SK-N-DZ (cell line): ENCODE measurements around the gene SCAMP5.

Experiments
- DNase-seq: peaks from one replicate; pipeline ENCODE4 v3.0.0-alpha.2; 2015; ENCODE audit warnings: low spot score

Gene SCAMP5

GRCh38 chr15:74976159-74976558 is 19.2 kb upstream of the SCAMP5 start:
- no peak for DNase-seq

DNA sequence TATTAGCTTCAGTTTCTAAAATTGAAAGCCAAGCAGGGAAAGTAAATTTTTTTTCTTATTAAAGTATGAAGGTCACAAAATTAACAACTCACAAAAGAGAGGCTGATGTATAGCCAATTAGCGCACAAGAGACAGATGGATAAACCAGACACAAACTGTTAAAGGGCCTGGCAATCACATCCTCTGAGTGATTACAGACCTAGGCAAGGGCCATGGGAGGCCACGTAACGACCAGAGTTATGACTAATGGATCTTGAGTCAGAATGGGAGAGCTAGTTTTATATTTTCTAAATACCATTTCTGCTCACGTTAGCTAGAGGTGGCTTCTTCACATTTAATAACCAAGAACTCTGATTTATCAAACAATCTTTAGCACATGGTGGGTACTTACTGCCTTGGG is 17.8 kb upstream of the SCAMP5 start:
- DNase-seq = peak; percentile 51

GRCh38 chr15:74978077-74978476 is 17.3 kb upstream of the SCAMP5 start:
- no peak for DNase-seq

DNA sequence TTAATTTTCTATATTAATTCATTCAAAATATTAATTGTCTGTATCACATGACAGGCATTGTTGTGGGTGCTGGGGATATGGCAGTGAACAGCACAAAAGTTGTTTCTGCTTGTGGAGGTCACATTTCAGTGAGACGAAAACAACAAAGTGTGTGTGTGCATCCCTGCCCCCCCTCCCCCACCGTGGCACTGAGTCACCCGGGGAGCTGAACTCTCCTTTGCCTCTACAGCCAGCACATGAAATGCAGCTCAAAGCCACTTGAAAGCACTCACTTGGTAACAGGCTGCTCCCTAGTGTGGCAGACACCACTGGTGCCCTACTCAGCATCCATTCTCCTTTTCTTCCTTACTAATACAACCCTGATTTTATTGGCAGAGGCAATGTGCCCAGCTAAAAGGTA is 16.9 kb upstream of the SCAMP5 start:
- no peak for DNase-seq

DNA sequence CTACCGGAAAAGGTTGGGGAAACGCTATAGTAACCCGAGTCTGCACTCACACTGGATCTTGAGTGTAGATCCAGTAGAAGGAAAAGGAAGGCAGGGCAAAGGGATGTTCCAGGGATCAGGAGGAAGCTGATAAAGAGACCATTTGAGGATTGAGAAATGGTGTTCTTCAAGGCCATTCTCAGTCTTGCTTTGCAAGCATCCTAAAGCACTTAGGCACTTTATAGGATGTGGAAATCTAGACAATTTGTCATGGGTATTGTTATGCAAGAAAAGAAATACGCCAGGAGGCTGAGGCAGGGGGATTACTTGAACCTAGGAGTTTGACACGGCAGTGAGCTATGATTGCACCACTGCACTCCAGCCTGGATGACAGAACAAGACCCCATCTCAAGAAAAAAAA is 13.2 kb upstream of the SCAMP5 start:
- DNase-seq = no peak

GRCh38 chr15:74983725-74984231 is 11.6 kb upstream of the SCAMP5 start:
- DNase-seq = no peak

DNA sequence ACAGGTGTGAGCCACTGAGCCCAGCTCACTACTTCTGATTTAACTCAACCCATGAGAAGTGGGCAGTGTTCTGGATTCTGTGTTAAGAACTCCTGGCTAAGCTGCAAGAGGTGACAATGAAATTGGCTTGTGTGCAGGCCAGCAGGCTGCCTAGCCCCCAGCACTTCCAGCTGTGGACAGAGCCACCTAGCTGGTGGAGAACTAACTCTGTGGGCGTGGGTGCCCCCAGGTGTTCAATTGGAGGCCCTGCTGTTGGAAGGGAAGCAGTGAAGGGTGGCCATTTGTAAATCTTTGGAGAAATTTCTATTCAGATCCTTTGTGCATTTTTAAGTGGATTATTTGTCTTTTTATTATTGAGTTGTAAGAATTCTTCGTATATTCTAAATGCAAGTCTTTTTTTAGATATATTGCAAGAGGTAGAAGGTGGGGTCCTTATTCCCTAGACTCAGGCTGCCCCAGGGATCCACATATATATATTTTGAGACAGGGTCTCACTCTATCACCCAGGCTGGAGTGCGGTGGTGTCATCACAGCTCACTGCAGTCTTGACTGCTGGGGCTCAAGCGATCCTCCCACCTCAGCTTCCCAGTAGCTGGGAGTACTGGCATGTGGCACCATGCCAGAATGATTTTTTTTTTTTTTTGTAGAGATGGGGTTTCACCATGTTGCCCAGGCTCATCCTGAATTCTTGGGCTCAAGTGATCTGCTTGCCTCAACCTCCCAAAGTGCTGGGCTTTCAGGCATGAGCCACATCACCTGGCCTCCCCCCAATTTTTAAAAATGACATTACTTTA is 7.2 kb upstream of the SCAMP5 start:
- DNase-seq = peak; percentile 73

DNA sequence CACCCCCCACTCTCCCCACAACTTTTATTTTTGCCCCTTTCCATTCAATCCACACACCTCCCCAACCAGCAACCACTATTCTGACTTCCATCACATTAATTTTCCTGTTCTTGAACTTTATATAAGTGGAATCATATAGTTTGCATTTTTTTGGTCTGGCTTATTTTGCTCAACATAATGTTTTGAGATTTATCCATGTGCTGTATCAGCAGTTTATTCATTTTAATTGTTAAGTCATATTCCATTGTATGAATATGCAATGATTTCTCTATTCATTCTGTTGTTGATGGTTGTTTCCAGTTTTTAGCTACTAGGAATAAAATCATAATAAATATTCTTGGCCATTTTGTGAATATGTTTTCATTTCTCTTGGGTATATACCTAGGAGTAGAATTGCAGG is 5.8 kb upstream of the SCAMP5 start:
- no peak for DNase-seq

GRCh38 chr15:74992619-74993018 is 2.7 kb upstream of the SCAMP5 start:
- DNase-seq = no peak

- DNase-seq = no peak
Measured at GRCh38 chr15:74994236-74994635, 1.1 kb upstream of the SCAMP5 start.

DNA sequence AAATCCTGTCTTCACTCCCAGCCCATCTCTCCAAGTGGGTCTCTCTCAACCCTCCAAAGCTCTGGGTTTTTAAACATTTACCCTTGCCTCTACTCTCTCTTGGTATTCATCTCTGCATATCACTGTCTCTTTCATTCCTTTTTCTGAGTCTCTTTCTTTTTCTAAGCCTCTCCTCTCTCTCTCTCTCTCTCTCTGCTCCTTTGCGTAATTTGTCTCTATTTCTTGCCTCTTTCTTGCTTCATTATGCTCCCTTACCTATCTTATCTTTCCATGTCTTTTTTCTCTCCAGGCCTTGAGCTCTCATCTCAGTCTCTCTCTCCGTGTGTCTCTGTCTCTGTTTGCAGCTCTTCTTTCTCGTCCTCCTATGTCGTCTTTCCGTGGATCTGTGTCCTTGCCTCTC is 678 bp upstream of the SCAMP5 start:
- DNase-seq = no peak

- DNase-seq = peak; percentile 64
Measured at GRCh38 chr15:74995779-74996765, 709 bp downstream of the SCAMP5 start.

DNA sequence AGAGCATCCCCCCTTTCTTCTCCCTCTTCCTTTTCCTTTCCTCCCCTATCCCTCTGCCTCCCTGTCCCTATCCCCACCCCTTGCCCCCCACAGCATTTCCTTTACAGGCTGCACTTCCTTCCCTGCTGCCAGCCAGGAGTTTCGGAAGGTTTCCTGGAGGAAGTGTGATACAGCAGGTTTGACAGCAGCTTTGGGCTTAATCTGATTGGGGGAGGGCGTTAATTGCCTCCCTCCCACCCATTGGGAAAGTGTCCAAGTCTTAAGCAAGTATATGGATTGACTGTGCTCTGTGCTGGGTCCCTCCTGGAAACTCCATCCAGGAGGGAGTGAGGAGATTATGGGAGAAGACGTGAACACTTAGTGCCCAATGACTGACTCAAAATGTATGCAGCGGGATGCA is 1.8 kb downstream of the SCAMP5 start:
- DNase-seq = no peak

DNA sequence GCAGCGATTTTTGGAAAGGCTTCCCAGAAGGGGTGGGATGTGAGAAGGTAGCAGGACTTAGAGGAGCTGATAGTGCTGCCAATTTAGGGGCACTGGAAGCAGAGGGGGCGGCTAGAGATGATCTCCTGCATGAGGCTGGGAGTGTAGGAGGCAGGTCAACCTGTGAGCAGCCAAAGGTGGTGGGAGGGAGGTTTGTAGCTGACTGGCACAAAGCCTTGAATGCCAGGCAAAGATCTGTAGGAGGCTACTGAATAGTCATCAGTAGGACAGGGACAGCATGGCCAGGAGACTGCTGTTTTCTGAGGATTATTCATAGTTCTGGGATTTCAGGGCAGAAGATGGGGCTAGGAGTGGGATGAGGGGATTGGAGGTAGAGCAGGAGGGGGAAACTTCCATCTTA is 2.2 kb downstream of the SCAMP5 start:
- DNase-seq = no peak

DNA sequence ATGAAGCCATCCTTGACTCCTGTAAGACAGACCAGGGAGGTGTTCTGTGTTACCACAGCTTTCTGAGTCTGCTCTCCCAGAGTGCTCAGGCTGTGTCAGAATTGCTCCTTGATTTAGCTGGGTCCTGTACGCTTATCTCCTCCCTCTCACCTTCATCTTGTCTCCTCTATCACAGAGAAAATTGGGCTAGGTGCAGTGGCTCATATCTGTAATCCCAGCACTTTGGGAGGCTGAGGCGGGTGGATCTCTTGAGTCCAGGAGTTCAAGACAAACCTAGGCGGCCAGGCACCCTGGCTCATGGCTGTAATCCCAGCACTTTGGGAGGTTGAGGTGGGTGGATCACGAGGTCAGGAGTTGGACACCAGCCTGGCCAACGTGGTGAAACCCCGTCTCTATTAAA is 5.9 kb downstream of the SCAMP5 start:
- DNase-seq = no peak

GRCh38 chr15:75002398-75002797 is 7.0 kb downstream of the SCAMP5 start:
- no peak for DNase-seq

DNA sequence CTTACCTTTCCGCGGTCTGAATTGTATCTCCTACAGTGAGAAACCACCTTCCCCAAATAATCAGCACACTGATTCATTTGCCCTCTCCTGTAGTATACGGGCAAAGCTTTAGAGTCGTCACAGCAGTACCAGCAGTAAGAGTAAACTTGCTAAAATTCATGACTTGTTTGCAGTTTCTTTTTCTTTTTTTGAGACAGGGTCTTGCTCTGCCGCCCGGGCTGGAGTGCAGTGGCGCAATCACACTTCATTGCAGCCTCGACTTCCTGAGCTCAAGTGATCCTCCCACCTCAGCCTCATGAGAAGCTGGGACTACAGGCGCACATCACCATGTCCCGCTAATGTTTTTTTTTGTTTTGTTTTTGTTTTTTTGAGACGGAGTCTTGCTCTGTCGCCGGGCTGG is 11.9 kb downstream of the SCAMP5 start:
- no peak for DNase-seq

- DNase-seq = no peak
Measured at GRCh38 chr15:75008221-75008625, 12.9 kb downstream of the SCAMP5 start.

DNA sequence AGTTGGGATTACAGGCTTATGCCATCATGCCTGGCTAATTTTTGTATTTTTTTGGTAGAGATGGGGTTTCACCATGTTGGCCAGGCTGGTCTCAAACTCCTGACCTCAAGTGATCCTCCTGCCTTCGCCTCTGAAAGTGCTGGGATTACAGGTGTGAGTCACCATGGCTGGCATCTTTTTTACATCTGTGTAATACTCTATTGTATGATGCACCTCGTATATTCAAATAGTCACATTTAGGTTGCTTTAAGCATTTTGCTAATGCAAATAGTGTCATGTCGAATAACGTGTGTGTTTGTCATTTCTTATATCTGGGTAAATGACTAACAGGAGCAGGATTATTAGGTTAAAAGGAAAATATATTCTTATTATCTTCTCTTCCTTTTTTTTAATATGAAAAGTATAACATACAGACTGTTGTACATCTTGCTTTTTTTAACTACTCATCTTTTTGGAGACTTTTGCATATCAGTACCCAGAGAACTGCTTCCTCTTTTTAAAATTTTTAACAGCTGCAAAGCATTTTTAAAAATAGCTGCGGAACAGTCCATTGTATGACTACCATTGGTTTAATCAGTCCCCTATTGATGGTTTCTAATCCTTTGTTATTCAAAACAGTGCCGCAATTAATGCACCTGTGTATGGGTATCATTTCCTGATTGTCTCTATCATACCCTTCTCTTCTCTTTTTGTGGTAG is 13.4 kb downstream of the SCAMP5 start:
- no peak for DNase-seq

DNA sequence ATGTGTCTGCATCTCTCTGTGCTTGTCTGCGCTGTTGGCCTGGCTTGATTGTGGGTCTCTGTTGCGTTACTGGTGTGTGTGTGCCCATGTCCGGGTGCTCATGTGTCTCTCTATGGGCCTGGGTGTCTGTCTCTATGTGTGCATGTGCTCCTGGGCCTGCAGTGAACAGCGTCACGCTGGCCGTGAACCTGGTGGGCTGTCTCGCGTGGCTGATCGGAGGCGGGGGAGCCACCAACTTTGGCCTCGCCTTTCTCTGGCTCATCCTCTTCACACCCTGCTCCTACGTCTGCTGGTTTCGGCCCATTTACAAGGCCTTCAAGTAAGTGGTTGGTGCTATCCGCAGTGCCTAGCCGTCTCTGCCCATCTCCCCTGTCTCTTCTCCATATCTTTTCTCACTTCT is 21.1 kb downstream of the SCAMP5 start:
- DNase-seq = no peak

- no peak for DNase-seq
Measured at GRCh38 chr15:75019916-75020315, 24.6 kb downstream of the SCAMP5 start.

DNA sequence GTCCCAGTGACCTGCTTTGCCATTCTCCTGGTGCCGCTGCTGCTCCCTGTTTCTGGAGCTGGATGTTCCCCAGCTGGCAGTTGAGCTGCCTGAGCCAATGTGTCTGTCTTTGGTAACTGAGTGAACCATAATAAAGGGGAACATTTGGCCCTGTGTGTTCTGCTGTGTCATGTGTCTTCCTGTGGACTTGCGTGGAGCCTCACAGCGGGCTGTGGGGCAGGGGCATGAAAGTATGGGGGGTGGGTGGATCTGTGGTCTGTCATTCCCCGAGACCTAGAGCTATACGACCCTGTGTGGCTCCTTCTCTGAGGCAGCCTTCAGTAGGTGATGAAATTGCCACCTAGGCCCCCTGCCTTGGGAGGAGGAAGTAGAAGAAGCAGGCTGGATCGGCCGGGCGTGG is 26.0 kb downstream of the SCAMP5 start:
- DNase-seq = no peak
